Neural cell (in vitro differentiated cells): ENCODE results near the gene ROR2.

Experiments used
- EZH2 ChIP-seq: fragments of 200-600, 300-800 bp; shearing (Covaris generic), sonication (generic); IDR thresholded peaks from 2 replicates; pipeline ENCODE4 v1.6.1; 2014; ENCODE audit warnings: antibody characterized with exemption, low read length, borderline replicate concordance, mild to moderate bottlenecking; ENCODE audit not compliant: insufficient read depth, poor library complexity, severe bottlenecking
- POLR2AphosphoS5 ChIP-seq: IDR thresholded peaks from 2 replicates; pipeline ENCODE4 v1.6.1; 2012
- REST ChIP-seq: IDR thresholded peaks from 2 replicates; pipeline ENCODE4 v1.6.1; 2012; ENCODE audit warnings: borderline replicate concordance
- SMC3 ChIP-seq: fragments of 450-650 bp; conservative IDR thresholded peaks from 2 replicates; pipeline ENCODE4 v1.6.1; 2014; ENCODE audit warnings: antibody characterized with exemption, mild to moderate bottlenecking, moderate library complexity; ENCODE audit not compliant: poor library complexity
- TF ChIP-seq, protein P1 (sequence below): fragments of 450-650 bp; IDR thresholded peaks from 2 replicates; pipeline ENCODE4 v1.5.1; 2014; ENCODE audit warnings: antibody characterized with exemption, mild to moderate bottlenecking, moderate library complexity; ENCODE audit not compliant: poor library complexity, severe bottlenecking

- TF ChIP-seq, protein P1, sequence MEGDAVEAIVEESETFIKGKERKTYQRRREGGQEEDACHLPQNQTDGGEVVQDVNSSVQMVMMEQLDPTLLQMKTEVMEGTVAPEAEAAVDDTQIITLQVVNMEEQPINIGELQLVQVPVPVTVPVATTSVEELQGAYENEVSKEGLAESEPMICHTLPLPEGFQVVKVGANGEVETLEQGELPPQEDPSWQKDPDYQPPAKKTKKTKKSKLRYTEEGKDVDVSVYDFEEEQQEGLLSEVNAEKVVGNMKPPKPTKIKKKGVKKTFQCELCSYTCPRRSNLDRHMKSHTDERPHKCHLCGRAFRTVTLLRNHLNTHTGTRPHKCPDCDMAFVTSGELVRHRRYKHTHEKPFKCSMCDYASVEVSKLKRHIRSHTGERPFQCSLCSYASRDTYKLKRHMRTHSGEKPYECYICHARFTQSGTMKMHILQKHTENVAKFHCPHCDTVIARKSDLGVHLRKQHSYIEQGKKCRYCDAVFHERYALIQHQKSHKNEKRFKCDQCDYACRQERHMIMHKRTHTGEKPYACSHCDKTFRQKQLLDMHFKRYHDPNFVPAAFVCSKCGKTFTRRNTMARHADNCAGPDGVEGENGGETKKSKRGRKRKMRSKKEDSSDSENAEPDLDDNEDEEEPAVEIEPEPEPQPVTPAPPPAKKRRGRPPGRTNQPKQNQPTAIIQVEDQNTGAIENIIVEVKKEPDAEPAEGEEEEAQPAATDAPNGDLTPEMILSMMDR: no peak
- TF ChIP-seq EZH2 (no peak), REST (no peak), POLR2AphosphoS5 (no peak), SMC3 (no peak)
These were observed 255.8 kb downstream of the ROR2 start for GRCh38 chr9:91694081-91694870.
